OCI-LY1 (cell line): ENCODE measurements around the gene CCDC43.

Experiments used
- H2AFZ ChIP-seq: fragments of 200-600 bp; sonication (generic), shearing (Covaris generic); 2 replicates; pipeline ENCODE4 v1.6.0; 2014; ENCODE audit warnings: antibody characterized with exemption, mild to moderate bottlenecking, low read length
- H3F3A ChIP-seq: fragments of 200-600 bp; sonication (generic), shearing (Covaris generic); 2 replicates; pipeline ENCODE4 v1.6.0; 2014; ENCODE audit warnings: mild to moderate bottlenecking, antibody characterized with exemption, low read length, moderate library complexity; ENCODE audit not compliant: insufficient read depth
- H3K27ac ChIP-seq: fragments of 200-600 bp; sonication (generic); 2 replicates; pipeline ENCODE4 v1.5.1; 2014; ENCODE audit warnings: low read length, mixed run types, mild to moderate bottlenecking, low read depth; ENCODE audit not compliant: poor library complexity, severe bottlenecking
- H3K27me3 ChIP-seq: fragments of 200-600 bp; sonication (generic); 2 replicates; pipeline ENCODE4 v1.6.0; 2014; ENCODE audit warnings: antibody characterized with exemption, mild to moderate bottlenecking, low read length, moderate library complexity; ENCODE audit not compliant: insufficient read depth
- H3K36me3 ChIP-seq: fragments of 200-600 bp; sonication (generic); 2 replicates; pipeline ENCODE4 v1.6.1; 2014; ENCODE audit warnings: mild to moderate bottlenecking, antibody characterized with exemption, low read length, moderate library complexity, mixed read lengths; ENCODE audit not compliant: insufficient read depth
- H3K4me1 ChIP-seq: fragments of 200-600 bp; sonication (generic); 2 replicates; pipeline ENCODE4 v1.5.1; 2014; ENCODE audit warnings: mild to moderate bottlenecking, low read length, moderate library complexity; ENCODE audit not compliant: insufficient read depth, severe bottlenecking
- H3K4me2 ChIP-seq: fragments of 200-600 bp; sonication (generic), shearing (Covaris generic); 2 replicates; pipeline ENCODE4 v1.6.1; 2014; ENCODE audit warnings: low read length
- H3K4me3 ChIP-seq: fragments of 200-600 bp; sonication (generic); 2 replicates; pipeline ENCODE4 v1.5.1; 2014; ENCODE audit warnings: low read length, low read depth, mild to moderate bottlenecking, mixed read lengths; ENCODE audit not compliant: poor library complexity, severe bottlenecking
- H3K79me2 ChIP-seq: fragments of 200-600 bp; shearing (Covaris generic); 2 replicates; pipeline ENCODE4 v1.6.1; 2016; ENCODE audit warnings: mixed run types, low read length, mixed read lengths; ENCODE audit not compliant: insufficient read depth
- H3K9ac ChIP-seq: fragments of 200-600 bp; sonication (generic), shearing (Covaris generic); 2 replicates; pipeline ENCODE4 v1.6.1; 2014; ENCODE audit warnings: mild to moderate bottlenecking, low read length, mixed read lengths
- H3K9me2 ChIP-seq: fragments of 200-600 bp; sonication (generic), shearing (Covaris generic); 2 replicates; pipeline ENCODE4 v1.6.1; 2014; ENCODE audit warnings: low read depth, mild to moderate bottlenecking, low read length, mixed read lengths
- H3K9me3 ChIP-seq: fragments of 200-600 bp; shearing (Covaris generic); 2 replicates; pipeline ENCODE4 v1.6.1; 2014; ENCODE audit warnings: low read length, mixed read lengths
- H4K20me1 ChIP-seq: fragments of 200-600 bp; sonication (generic), shearing (Covaris generic); 2 replicates; pipeline ENCODE4 v1.6.0; 2016; ENCODE audit warnings: mild to moderate bottlenecking, low read length; ENCODE audit not compliant: insufficient read depth
- EZH2 ChIP-seq: fragments of 200-600 bp; sonication (generic), shearing (Covaris generic); IDR thresholded peaks from 2 replicates; pipeline ENCODE4 v1.8.0; 2017; ENCODE audit warnings: borderline replicate concordance, mixed run types, mild to moderate bottlenecking, antibody characterized with exemption, low read length, moderate library complexity, mixed read lengths
- TF ChIP-seq, protein P1 (sequence below): fragments of 200-600 bp; sonication (generic), shearing (Covaris generic); IDR thresholded peaks from 2 replicates; pipeline ENCODE4 v1.5.1; 2017; ENCODE audit warnings: mild to moderate bottlenecking, antibody characterized with exemption, low read length, moderate library complexity, mixed read lengths

The CCDC43 gene, protein sequence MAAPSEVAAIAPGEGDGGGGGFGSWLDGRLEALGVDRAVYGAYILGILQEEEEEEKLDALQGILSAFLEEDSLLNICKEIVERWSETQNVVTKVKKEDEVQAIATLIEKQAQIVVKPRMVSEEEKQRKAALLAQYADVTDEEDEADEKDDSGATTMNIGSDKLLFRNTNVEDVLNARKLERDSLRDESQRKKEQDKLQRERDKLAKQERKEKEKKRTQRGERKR

DNA sequence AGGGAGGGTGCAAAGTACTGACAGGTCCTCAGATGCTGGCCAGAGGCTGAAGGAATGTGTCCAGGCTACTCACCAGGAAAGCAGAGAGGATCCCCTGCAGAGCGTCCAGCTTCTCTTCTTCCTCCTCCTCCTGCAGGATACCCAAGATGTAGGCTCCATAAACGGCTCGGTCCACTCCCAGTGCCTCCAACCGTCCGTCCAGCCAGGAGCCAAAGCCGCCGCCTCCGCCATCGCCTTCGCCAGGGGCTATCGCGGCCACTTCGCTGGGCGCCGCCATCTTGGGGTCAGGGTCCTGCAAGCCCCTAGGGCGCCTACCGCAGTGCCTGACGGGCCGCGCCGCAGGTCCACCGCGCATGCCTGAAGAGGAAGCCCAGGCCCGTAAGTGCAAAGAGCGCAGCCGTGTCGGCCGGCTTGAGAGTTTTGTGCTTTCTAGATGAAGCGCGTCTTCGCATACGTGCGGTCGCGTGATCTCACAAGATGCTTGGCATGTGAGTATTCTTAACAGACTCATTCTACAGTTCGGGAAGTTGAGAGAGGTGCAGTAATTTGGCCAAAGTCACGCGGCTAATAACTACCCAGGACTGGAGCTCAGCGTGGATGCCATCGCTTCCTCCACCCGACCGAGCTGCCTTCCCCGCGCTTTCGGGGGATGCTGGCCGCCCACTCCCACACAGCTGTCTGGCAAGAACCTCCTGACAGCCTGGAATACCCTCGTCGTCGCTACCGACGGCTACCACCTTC lies at the start of gene CCDC43:
Gene CCDC43 (minus strand): TSS at position 300 of the 741 bp plus-strand sequence. CDS start 23 bp downstream, at position 277.
- H3K4me3 ChIP-seq = peak within 1 kb of the TSS; percentile 97
- H3K9ac ChIP-seq = peak within 1 kb of the TSS; percentile 97
- H3F3A ChIP-seq = no peaks in the 10 kb centered on the region
- no peaks in the 10 kb centered on the region for H4K20me1 ChIP-seq
- TF ChIP-seq, protein P1, sequence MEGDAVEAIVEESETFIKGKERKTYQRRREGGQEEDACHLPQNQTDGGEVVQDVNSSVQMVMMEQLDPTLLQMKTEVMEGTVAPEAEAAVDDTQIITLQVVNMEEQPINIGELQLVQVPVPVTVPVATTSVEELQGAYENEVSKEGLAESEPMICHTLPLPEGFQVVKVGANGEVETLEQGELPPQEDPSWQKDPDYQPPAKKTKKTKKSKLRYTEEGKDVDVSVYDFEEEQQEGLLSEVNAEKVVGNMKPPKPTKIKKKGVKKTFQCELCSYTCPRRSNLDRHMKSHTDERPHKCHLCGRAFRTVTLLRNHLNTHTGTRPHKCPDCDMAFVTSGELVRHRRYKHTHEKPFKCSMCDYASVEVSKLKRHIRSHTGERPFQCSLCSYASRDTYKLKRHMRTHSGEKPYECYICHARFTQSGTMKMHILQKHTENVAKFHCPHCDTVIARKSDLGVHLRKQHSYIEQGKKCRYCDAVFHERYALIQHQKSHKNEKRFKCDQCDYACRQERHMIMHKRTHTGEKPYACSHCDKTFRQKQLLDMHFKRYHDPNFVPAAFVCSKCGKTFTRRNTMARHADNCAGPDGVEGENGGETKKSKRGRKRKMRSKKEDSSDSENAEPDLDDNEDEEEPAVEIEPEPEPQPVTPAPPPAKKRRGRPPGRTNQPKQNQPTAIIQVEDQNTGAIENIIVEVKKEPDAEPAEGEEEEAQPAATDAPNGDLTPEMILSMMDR = no peak
- TF ChIP-seq EZH2 = no peak
- H3K9me2 ChIP-seq = no peaks in the 10 kb centered on the region
- H3K79me2 ChIP-seq = peaks cover 17% of the 10 kb centered on the region
- H3K4me1 ChIP-seq = peaks cover 20% of the 10 kb centered on the region
- no peaks in the 10 kb centered on the region for H3K9me3 ChIP-seq
- H3K27ac ChIP-seq = peak within 1 kb of the TSS; percentile 64
- no peaks in the 10 kb centered on the region for H3K27me3 ChIP-seq
- H3K36me3 ChIP-seq = peaks cover 12% of the 10 kb centered on the region; the same call in 1 of the 2 replicates
- peak within 1 kb of the TSS; percentile 88 for H3K4me2 ChIP-seq
- H2AFZ ChIP-seq = 0 out of 2 replicates have a peak within 1 kb of the TSS, but pooled peaks have one; percentile 8

DNA sequence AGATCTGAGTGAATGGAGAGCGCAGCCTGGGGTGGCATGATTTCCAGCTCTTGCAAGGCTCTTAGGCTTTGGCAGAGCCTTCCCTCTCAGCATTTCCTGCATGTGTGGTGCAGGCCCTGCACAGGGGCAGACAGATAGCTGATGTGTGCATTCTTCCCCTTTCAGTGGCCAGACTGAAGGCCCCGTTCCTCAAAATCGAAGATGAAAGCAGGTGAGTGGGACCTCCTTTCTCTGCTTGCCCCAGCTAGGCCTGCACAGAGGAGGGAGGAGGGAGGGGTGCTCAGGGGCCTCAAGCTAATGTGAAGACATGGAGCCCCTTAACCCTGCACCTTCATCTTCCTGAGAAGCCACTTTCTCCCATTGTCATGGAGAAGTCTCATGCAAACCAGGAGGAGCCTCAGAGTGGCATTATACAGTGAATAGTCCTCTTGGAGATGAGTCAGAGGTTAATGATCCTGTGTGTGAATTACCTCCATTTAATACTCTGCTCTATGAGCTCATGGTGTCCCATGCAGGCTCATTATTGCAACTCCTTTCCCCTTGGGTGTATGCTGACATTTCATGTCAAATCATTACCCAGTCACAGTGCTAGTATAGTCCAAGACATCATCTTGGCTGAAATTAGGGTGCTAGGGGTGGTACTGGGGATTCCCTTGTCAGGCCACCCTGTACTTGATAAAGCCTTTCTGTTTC lies 48.8 kb upstream of the CCDC43 start:
- H3K4me1 ChIP-seq = no peaks in the 10 kb centered on the region
- H3K4me2 ChIP-seq = no peak overlapping the region
- H3K36me3 ChIP-seq = peaks cover 10% of the 10 kb centered on the region
- no peaks in the 10 kb centered on the region for H3K79me2 ChIP-seq
- no peaks in the 10 kb centered on the region for H3K27me3 ChIP-seq
- no peak overlapping the region for H3K4me3 ChIP-seq
- H4K20me1 ChIP-seq = no peaks in the 10 kb centered on the region
- H2AFZ ChIP-seq = no peak overlapping the region
- H3K9me3 ChIP-seq = no peaks in the 10 kb centered on the region
- TF ChIP-seq, protein P1 = no peak
- no peak for TF ChIP-seq EZH2
- H3K27ac ChIP-seq = no peak overlapping the region
- no peaks in the 10 kb centered on the region for H3K9me2 ChIP-seq
- no peaks in the 10 kb centered on the region for H3F3A ChIP-seq
- no peak overlapping the region for H3K9ac ChIP-seq

DNA sequence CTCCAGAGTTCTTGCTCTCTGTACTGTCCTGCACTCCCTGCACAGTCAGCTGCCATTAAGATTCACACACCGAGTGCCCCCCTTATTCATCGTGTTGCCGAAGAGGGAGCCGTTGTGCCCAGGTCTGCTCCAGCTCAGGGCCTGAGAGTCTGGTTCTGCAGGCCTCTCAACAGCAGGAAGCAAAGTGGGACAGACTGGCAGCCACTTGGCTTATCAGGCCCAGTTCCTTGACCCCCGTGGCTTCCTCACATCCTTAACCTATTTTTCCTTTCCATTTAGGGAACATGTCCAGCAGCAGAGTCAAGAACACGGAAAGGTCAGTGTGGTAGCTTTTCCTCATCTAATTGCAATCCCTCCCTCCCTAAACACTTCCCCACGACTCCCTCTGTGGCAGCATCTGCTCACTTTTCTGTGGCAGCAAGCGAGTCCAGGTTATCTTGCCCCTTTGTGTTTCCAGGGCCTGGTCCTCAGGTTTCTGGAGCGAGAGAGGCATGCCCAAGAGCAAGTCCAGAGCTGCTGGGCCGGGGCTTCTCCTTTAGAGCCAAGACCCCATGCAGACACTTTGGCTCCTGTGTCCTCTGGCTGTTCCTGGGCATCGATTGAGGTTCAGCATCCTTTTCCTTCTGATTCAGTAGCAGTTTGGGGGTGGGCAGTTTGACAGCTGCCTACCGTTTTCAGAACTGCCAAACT lies 47.1 kb upstream of the CCDC43 start:
- Histone ChIP-seq H3K4me1 (no peaks in the 10 kb centered on the region), H4K20me1 (no peaks in the 10 kb centered on the region), H3K9me2 (no peaks in the 10 kb centered on the region), H2AFZ (no peak overlapping the region), H3K9me3 (no peaks in the 10 kb centered on the region), H3K4me2 (no peak overlapping the region), H3K79me2 (no peaks in the 10 kb centered on the region), H3F3A (no peaks in the 10 kb centered on the region), H3K27me3 (no peaks in the 10 kb centered on the region), H3K36me3 (peaks cover 9% of the 10 kb centered on the region), H3K4me3 (no peak overlapping the region), H3K9ac (no peak overlapping the region), H3K27ac (no peak overlapping the region)
- TF ChIP-seq EZH2 = no peak
- TF ChIP-seq, protein P1 = no peak
